GM23338 (cell line): ENCODE measurements around the gene IFRD1.

Source experiments
- CREB1 ChIP-seq: fragments of 250-450 bp; sonication (Bioruptor Pico); IDR thresholded peaks from 2 replicates; pipeline ENCODE4 v1.5.0; 2020; ENCODE audit warnings: low read depth, mild to moderate bottlenecking, moderate library complexity
- CTCF ChIP-seq, 2 experiments: fragments of 200-600 bp in 1 of 2; sonication (generic) in 1 of 2; conservative IDR thresholded peaks; 2 replicates each; pipeline versions ENCODE4 v1.5.1 to v1.6.1; 2016 to 2017; ENCODE audit warnings: antibody characterized with exemption in 2 of 2, low read depth in 2 of 2, mild to moderate bottlenecking in 2 of 2, moderate library complexity in 1 of 2
- NANOG ChIP-seq: IDR thresholded peaks from 2 replicates; pipeline ENCODE4 v1.6.1; 2016; ENCODE audit warnings: antibody characterized with exemption, borderline replicate concordance

- TF ChIP-seq NANOG (no peak), CREB1 (CRISPR knock-in tag) (no peak), CTCF (conservative IDR thresholded peaks at IDR 0.05; ENCODE audit: low read depth in 2 of 2) (no peak)
Observed at GRCh38 chr7:112447406-112447805, 2.9 kb upstream of the IFRD1 start.
